ENCODE results near the gene CTNNA1. TPM values are rescaled to one million over a fixed set of nuclear protein-coding genes. Genes with fewer than 3 reads are reported as not detected.

The CTNNA1 gene
- total RNA-seq, 2 experiments from 2014 or later, result 88.1 to 92.6 TPM

GRCh38 chr5:138972230-138972629 is 219.0 kb downstream of the CTNNA1 start:
- POLR2A ChIA-PET, result no interaction called here
- CTCF ChIA-PET, result no interaction called here

- ChIA-PET POLR2A (no interaction called here), CTCF (no interaction called here)
These were observed 219.6 kb downstream of the CTNNA1 start for GRCh38 chr5:138972836-138973235.

- ChIA-PET CTCF (no interaction called here), POLR2A (no interaction called here)
These were observed 221.2 kb downstream of the CTNNA1 start for GRCh38 chr5:138974227-138975063.

GRCh38 chr5:138975098-138975847 is 222.0 kb downstream of the CTNNA1 start:
- CTCF ChIA-PET, result no interaction called here

GRCh38 chr5:138978080-138978479 is 224.9 kb downstream of the CTNNA1 start:
- CTCF ChIA-PET, result no interaction called here
- POLR2A ChIA-PET, result interaction anchor here (0.6 kb wide), 1 partner anchor 360 kb away, joined by 8 read pairs; no protein-coding TSS in a partner anchor

More at GRCh38 chr5:138975098-138975847, 222.0 kb downstream of the CTNNA1 start:
- POLR2A ChIA-PET, result no interaction called here

- ChIA-PET POLR2A (no interaction called here), CTCF (no interaction called here)
These were observed 225.4 kb downstream of the CTNNA1 start for GRCh38 chr5:138978581-138978980.

- CTCF ChIA-PET, result no interaction called here
- POLR2A ChIA-PET, result no interaction called here
These were observed 226.6 kb downstream of the CTNNA1 start for GRCh38 chr5:138979684-138980280.

GRCh38 chr5:138980441-138980840 is 227.2 kb downstream of the CTNNA1 start:
- CTCF ChIA-PET, result no interaction called here
- POLR2A ChIA-PET, result no interaction called here

GRCh38 chr5:138981131-138981530 is 227.9 kb downstream of the CTNNA1 start:
- ChIA-PET CTCF (no interaction called here), POLR2A (no interaction called here)

- CTCF ChIA-PET, result interaction anchor here (0.6 kb wide), 1 partner anchor 338 kb away, joined by 3 read pairs; no protein-coding TSS in a partner anchor
- POLR2A ChIA-PET, result no interaction called here
These were observed 228.4 kb downstream of the CTNNA1 start for GRCh38 chr5:138981586-138981985.

GRCh38 chr5:138983984-138984383 is 230.8 kb downstream of the CTNNA1 start:
- ChIA-PET POLR2A (no interaction called here), CTCF (no interaction called here)

Other genes starting within 250 kb of the CTNNA1 start
- 100 to 1,000 TPM; 246 to 247 TPM for gene ETF1, start 210.2 kb upstream of the CTNNA1 start, total RNA-seq
- gene HSPA9, start 178.0 kb upstream of the CTNNA1 start, total RNA-seq, result 100 to 1,000 TPM; 520 to 523 TPM
- gene LRRTM2, start 121.9 kb downstream of the CTNNA1 start, total RNA-seq, result not detected